ENCODE data around the gene PKP1.

PKP1 gene

DNA sequence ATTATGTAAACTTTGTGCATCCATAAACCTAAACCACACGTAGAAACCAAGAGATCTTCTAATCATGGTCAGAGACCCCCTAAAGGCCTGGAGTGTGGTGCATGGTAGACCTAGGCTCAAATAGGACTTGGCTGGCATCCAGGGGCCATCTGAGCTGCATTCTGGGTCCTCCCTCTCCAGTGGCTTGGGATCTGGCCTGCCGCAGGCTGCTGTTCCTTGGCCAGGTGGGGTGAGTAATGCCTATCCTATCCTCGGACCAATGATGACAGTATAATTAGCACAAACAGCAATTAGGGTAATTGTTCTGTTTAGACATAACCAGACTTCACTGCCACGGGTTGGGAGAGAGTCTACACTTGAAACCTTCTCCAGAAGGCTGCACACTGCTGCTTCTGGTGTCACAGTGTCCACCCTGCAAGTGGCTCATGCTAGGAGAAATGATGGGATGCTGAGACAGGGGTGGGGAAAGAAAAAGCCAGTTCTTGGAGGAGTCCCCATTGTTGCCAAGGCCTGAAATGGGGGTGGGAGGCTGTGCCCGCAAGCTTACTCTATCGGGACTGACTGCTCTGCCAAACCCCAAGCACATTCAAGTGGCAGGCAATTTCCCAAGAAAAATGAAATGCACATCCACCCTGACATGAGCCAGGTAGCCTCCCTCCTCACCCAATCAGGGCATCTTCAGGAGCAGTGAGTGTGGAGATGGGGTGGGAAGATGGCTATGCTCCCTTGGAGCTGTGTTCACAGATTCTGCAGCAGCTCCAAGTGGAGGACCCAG, 12.5 kb upstream of the PKP1 start:
- Histone ChIP-seq H3K27ac (ENCODE audit: low read depth, low read length) (no peak overlapping the region), H3K9me3 (ENCODE audit: control insufficient read depth, insufficient read depth, low read length) (no peaks in the 10 kb centered on the region), H3K36me3 (ENCODE audit: control insufficient read depth, low read length) (no peaks in the 10 kb centered on the region), H3K4me1 (ENCODE audit: control insufficient read depth, low read length) (no peaks in the 10 kb centered on the region), H3K4me2 (ENCODE audit: low read length) (no peak overlapping the region), H3K9me2 (replicated peaks; ENCODE audit: control insufficient read depth, low read length) (no peaks in the 10 kb centered on the region), H4K20me1 (ENCODE audit: control insufficient read depth, insufficient read depth, low read depth, low read length) (no peaks in the 10 kb centered on the region), H3K4me3 (ENCODE audit: low read length) (no peak overlapping the region), H3F3A (ENCODE audit: control insufficient read depth, insufficient read depth) (no peaks in the 10 kb centered on the region), H3K79me2 (ENCODE audit: control insufficient read depth, low read length) (no peaks in the 10 kb centered on the region), H3K27me3 (ENCODE audit: control insufficient read depth, low read length) (peaks cover 16% of the 10 kb centered on the region)
- TF ChIP-seq CTCF (IDR thresholded peaks at IDR 0.05; ENCODE audit: low read depth, low read length, poor library complexity, severe bottlenecking) = no peak
- no peak for TF ChIP-seq EZH2phosphoT487 (IDR thresholded peaks at IDR 0.05; ENCODE audit: borderline replicate concordance, low read length)

GRCh38 chr1:201272799-201273198, 10.5 kb upstream of the PKP1 start:
- no peaks in the 10 kb centered on the region for H3K36me3 ChIP-seq (ENCODE audit: control insufficient read depth, low read length)
- H3K27ac ChIP-seq (ENCODE audit: low read depth, low read length) = no peak overlapping the region
- H3K9me2 ChIP-seq (replicated peaks; ENCODE audit: control insufficient read depth, low read length) = no peaks in the 10 kb centered on the region
- H3K4me2 ChIP-seq (ENCODE audit: low read length) = no peak overlapping the region
- H3K79me2 ChIP-seq (ENCODE audit: control insufficient read depth, low read length) = no peaks in the 10 kb centered on the region
- H4K20me1 ChIP-seq (ENCODE audit: control insufficient read depth, insufficient read depth, low read depth, low read length) = no peaks in the 10 kb centered on the region
- no peaks in the 10 kb centered on the region for H3K4me1 ChIP-seq (ENCODE audit: control insufficient read depth, low read length)
- peaks cover 4% of the 10 kb centered on the region for H3K27me3 ChIP-seq (ENCODE audit: control insufficient read depth, low read length)
- H3K9me3 ChIP-seq (ENCODE audit: control insufficient read depth, insufficient read depth, low read length) = no peaks in the 10 kb centered on the region
- no peak overlapping the region for H3K4me3 ChIP-seq (ENCODE audit: low read length)
- TF ChIP-seq CTCF (IDR thresholded peaks at IDR 0.05; ENCODE audit: low read depth, low read length, poor library complexity, severe bottlenecking) (no peak), EZH2phosphoT487 (IDR thresholded peaks at IDR 0.05; ENCODE audit: borderline replicate concordance, low read length) (no peak)
- no peaks in the 10 kb centered on the region for H3F3A ChIP-seq (ENCODE audit: control insufficient read depth, insufficient read depth)

DNA sequence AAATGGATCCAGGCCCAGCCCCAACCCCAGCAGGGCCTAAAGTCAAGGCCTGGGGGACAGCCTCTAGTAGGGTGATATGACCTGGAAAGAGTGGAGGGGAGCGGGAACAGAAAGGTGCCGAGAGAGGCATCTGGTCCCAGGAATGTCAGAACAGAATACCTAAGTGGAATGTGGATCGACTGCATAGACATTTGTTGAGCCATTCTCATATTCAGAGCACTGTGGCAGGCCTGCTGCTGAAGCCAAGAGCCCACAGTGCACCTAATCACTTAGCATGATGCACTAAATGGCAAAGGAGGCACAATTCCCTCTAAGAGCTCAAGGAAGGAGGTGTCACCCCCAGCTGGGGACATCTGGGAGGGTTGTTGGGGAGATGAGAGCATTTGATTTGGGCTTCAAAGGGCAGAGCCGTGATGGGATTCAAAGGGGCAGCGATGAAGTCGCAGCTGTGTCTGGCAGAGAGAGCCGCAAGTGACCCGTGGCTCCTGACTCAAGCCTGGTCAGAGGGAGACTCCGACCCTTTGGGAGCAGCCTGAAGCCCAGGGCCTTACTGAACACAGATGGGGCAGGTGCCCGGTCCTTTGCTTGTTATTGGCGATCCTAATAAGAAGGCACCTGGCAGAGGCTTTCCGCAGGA, 8.6 kb upstream of the PKP1 start:
- Histone ChIP-seq H3K9me3 (ENCODE audit: control insufficient read depth, insufficient read depth, low read length) (no peaks in the 10 kb centered on the region), H3K9me2 (replicated peaks; ENCODE audit: control insufficient read depth, low read length) (no peaks in the 10 kb centered on the region), H3K27ac (ENCODE audit: low read depth, low read length) (no peak overlapping the region), H4K20me1 (ENCODE audit: control insufficient read depth, insufficient read depth, low read depth, low read length) (no peaks in the 10 kb centered on the region), H3K79me2 (ENCODE audit: control insufficient read depth, low read length) (no peaks in the 10 kb centered on the region), H3F3A (ENCODE audit: control insufficient read depth, insufficient read depth) (no peaks in the 10 kb centered on the region), H3K27me3 (ENCODE audit: control insufficient read depth, low read length) (no peaks in the 10 kb centered on the region), H3K36me3 (ENCODE audit: control insufficient read depth, low read length) (no peaks in the 10 kb centered on the region), H3K4me1 (ENCODE audit: control insufficient read depth, low read length) (no peaks in the 10 kb centered on the region), H3K4me3 (ENCODE audit: low read length) (no peak overlapping the region), H3K4me2 (ENCODE audit: low read length) (no peak overlapping the region)
- no peak for TF ChIP-seq CTCF (IDR thresholded peaks at IDR 0.05; ENCODE audit: low read depth, low read length, poor library complexity, severe bottlenecking)
- TF ChIP-seq EZH2phosphoT487 (IDR thresholded peaks at IDR 0.05; ENCODE audit: borderline replicate concordance, low read length) = no peak

Measured in DOHH2 (cell line).